Stimulated activated CD8-positive, alpha-beta memory T cell treated with anti-CD3 and anti-CD28 coated beads, Interleukin-7, amount 100 ng/mL, for 4 hours (primary cell): ENCODE data around the gene CNR2.
"Not testable (repeated sequence)": the region's sequence is repeated elsewhere in the genome, so short reads cannot be mapped to it uniquely, and the experiment has no call there.

ENCODE experiments used
- DNase-seq, 2 donors: peaks; one replicate each; pipeline ENCODE4 v3.0.0-alpha.2; 2020; ENCODE audit warnings: low read depth in 2 of 2

CNR2 gene

GRCh38 chr1:23913212-23913880 is at the start of gene CNR2:
TSS of gene CNR2 (minus strand) at chr1:23913362. CDS start at chr1:23875617, 37,745 bp downstream.
- DNase-seq: peak; percentile 5 to 17

- no peak for DNase-seq
Measured at GRCh38 chr1:23960291-23961020, 47.3 kb upstream of the CNR2 start.

DNA sequence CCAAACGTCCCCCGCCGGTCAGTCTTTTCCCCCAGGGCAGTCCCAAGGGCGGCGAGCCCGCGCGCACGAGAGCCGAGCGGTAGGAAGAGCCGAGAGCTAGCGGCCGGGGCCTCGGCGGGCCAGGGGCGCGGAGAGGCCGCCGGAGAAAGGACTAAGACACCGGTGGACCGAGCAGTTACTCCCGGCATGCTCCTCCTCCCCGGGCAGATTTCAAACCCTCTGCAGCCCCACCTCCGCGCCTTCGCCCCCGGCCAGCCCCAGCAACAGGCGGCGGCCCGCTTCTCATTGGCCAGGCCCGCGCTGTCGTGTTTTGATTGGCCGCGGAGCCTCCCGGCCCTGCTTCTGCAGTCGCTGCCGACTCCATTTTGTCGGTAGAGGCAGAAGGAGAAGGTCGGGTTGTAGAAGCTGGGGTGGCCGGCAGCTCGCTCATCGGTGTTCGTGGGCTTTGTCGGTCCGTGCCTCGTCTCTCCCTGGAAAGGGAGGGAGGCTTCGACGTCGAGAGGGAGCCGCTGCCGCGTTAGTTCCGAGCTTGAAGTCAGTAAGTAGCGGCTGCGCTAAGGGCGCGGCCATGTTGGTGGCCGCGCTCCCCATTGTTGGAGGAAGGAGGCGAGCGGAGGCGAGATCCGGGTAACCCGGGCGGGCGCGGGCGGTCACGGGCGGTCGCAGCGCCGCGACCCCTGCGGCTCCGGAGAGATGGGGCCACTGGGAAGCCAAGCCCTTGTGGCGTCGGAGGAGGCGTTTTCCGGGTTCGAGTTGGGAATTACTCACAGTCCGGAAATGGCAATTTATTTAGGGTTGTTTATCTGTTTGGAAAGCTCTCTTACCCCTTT is 46.5 kb upstream of the CNR2 start, which contains the start of gene PNRC2:
PNRC2 (plus strand) TSS at position 368 of the 830 bp plus-strand sequence. CDS start 1,630 bp downstream, outside the sequence.
- DNase-seq: peak; percentile 91 to 97

- DNase-seq: peak; percentile 86 to 90
Measured at GRCh38 chr1:23958810-23959460, 45.8 kb upstream of the CNR2 start.

DNA sequence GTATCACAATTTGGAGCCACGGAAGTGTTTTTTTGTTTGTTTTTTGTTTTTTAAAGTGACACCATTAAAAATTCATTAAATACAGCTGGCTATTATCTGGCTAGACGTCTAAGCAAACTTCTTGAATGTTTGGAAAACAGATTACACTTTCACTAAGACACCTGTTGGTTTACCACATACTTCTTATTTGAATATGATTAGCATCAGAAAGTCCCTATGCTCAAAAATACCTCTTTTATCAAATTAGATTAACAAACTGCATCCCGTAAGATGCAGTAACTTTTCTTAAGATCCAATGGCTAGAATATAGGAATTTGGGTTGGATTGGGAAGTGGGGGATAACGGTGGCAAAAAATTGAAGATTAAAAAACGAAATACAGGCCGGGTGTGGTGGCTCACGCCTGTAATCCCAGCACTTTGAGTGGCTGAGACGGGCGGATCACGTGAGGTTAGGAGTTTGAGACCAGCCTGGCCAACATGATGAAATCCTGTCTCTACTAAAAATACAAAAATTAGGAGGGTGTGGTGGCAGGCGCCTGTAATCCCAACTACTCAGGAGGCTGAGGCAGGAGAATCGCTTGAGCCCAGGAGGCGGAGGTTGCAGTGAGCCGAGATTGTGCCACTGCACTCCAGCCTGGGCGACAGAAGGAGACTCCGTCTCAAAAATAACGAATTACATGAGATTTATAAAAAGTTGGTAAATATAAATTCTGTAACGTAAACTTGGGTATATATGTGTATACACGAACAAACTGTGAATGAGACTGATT is 45.1 kb upstream of the CNR2 start:
- not testable (repeated sequence) for DNase-seq

- DNase-seq: no peak
Measured at GRCh38 chr1:23957096-23957495, 43.9 kb upstream of the CNR2 start.

DNA sequence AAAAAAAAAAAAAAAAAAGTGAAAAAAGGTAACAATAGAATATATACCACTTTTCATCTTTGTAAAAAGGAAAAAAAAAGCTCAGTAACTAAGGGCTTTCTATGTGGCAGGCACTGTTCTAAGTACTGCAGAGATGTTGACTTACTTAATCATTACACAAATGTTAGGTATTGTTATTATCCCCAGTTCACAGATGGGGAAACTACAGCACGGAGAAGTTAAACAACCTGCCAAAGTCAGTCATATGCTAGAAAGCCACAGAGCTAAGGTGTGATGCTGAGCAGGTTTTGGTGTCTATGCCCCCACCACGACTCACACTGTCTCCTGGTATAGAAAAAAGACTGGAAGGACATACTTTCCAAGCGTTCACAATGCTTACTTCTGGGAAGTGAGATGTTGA is 39.9 kb upstream of the CNR2 start:
- DNase-seq: no peak

GRCh38 chr1:23947366-23947765 is 34.2 kb upstream of the CNR2 start:
- no peak for DNase-seq

DNA sequence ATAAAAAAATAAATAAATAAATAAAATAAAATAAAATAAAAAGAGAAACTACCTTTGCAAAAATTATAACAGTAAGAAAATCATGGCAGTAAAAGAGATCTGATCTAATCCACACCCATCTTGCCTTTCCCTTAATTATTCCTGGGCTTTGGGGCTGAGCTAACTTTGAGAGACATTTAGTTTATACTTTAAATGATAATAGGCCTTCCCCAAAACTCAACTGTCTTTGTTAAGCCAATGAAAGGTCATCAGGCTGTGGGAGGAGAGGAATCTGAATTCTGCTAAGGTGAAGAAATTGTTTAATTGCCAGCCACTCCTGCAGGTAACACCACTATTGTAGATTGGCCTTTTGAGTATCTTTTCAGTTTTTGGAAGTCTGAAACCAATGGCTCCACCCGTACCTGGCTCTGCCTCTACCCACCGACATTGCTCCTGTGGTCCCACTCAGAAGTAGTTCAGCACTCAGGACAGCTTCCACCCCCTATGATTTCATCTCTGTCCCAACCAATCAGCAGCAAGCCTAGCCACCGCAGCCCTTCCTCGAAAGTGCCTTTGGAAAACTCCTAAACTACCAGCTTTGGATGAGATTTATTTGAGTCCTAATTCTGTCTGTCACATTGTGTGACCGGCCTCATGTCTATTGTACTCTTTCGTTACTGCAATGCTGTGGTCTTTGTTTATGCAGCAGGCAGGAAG is 23.5 kb upstream of the CNR2 start:
- no peak for DNase-seq

GRCh38 chr1:23931491-23931880 is 18.3 kb upstream of the CNR2 start:
- no peak for DNase-seq

- no peak for DNase-seq
Measured at GRCh38 chr1:23930861-23931490, 17.8 kb upstream of the CNR2 start.

DNA sequence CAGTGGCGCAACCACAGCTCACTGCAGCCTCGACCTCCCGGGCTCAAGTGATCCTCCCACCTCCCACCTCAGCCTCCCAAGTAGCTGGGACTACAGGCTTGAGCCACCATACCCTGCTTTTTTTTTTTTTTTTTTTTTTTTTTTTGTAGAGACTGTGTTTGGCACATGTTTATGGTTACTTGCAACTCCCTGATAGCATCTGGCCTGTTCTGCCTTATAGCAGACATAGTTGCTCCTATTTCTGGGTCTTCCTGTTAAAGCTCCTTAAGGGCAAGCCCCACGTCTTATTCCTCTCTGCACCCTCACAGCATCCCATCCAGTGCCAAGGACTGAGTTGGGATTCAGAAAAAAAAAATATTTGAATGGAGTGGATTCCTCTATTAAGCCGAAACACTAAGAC is 17.1 kb upstream of the CNR2 start:
- no peak for DNase-seq

DNA sequence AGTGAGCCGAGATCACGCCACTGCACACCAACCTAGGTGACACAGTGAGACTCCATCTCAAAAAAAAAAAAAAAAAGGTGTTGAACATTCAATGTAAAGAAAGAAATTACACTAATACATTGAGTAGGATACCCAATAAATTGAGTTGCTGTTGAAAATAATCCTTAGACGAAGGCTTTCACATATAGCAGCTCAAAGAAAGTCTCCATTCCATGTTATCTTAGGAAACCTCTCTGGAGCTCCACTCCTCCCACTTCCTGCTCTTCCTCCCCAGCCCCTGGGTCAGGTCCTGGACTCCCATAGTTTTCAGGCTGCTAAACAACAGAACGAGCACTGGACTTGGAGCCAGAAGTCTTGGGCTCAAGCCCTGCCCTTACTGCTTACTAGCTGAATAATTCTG is 15.6 kb upstream of the CNR2 start:
- no peak for DNase-seq

DNA sequence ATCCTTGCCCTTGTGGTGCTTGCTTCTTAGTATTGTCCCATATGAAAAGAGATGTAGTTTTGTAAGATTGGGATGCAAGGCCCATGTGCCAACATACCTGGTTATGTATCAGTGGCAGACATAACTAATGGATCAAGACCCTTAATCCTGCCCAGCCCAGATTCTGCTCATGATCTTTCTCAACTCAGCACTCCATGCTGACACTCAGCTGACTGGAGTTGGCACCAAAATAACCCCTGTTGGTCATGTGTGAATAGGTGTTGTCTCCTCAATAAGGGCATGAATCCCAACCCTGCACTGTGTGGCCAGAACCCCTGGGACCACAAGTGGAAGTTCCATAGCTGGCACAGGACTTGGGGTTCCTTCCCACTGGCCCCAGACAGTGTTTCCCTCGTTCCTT is 13.9 kb upstream of the CNR2 start:
- no peak for DNase-seq

DNA sequence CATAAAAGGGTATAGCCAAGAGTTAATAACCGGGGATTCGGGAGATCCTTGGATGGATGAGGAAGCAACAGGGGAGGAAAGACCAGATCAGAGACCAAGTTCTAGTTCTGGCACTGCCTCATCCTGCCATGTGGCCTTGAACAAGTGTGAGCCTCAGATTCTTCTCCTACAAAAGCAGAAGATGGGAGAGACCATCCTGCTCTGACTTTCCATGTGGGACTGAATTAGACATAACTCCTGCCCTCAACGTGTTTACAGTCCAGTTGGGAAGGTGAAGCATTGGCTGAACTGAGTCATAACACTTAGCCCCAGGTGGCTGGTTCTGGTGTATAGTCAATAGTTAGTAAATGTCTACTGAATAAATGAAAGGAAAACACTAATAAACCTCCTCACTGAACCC is 12.1 kb upstream of the CNR2 start:
- no peak for DNase-seq

- DNase-seq: no peak
Measured at GRCh38 chr1:23924601-23925000, 11.4 kb upstream of the CNR2 start.

- no peak for DNase-seq
Measured at GRCh38 chr1:23923592-23924499, 10.7 kb upstream of the CNR2 start.

- no peak for DNase-seq
Measured at GRCh38 chr1:23922321-23922943, 9.3 kb upstream of the CNR2 start.
